Subcutaneous adipose tissue (tissue), 4 donors: ENCODE data around the gene SLC25A21. TPM values are rescaled to one million over a fixed set of nuclear protein-coding genes. Genes with fewer than 3 reads are reported as not detected.

Experiments used
- CTCF ChIP-seq: fragments of 450-650 bp; IDR thresholded peaks from one replicate; pipeline ENCODE4 v1.5.1; 2016; ENCODE audit warnings: low read depth, mild to moderate bottlenecking, control low read depth, antibody characterized with exemption, moderate library complexity
- total RNA-seq, 4 donors: library from RNA; depleted of rRNA; stranded (reverse); fragments of >200 nt; gene quantifications; one replicate each; pipeline ENCODE4 v1.1.0, GENCODE V29; 2016

SLC25A21 gene
- total RNA-seq, 4 donors from 2014 or later: 0.98 to 1.1 TPM; not detected in 2

- TF ChIP-seq CTCF: no peak
These were observed 516.8 kb downstream of the SLC25A21 start for GRCh38 chr14:36655571-36655962.

GRCh38 chr14:36654794-36655381 lies 517.5 kb downstream of the SLC25A21 start:
- TF ChIP-seq CTCF: no peak

GRCh38 chr14:36653962-36654793 lies 518.2 kb downstream of the SLC25A21 start:
- no peak for TF ChIP-seq CTCF

DNA sequence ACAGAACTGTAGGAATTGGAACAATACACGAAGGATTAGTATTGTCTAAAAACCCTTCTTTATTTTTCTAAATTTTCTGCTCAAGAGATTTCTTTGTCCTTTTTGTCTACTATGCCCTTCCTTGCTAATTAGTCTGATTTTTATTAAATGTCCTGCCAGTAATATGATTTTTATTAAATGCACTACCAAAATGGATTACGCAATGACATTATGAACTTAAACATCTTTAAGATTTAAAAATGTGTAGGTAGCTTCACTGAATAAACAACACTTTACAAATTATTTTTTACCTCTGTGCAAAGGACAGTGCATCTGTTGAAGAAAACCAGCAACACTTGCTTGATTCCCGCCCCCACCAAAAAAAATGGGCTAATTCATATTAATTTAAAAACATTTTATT lies 519.0 kb downstream of the SLC25A21 start:
- TF ChIP-seq CTCF: no peak

- TF ChIP-seq CTCF: no peak
These were observed 519.7 kb downstream of the SLC25A21 start for GRCh38 chr14:36652542-36653201.

DNA sequence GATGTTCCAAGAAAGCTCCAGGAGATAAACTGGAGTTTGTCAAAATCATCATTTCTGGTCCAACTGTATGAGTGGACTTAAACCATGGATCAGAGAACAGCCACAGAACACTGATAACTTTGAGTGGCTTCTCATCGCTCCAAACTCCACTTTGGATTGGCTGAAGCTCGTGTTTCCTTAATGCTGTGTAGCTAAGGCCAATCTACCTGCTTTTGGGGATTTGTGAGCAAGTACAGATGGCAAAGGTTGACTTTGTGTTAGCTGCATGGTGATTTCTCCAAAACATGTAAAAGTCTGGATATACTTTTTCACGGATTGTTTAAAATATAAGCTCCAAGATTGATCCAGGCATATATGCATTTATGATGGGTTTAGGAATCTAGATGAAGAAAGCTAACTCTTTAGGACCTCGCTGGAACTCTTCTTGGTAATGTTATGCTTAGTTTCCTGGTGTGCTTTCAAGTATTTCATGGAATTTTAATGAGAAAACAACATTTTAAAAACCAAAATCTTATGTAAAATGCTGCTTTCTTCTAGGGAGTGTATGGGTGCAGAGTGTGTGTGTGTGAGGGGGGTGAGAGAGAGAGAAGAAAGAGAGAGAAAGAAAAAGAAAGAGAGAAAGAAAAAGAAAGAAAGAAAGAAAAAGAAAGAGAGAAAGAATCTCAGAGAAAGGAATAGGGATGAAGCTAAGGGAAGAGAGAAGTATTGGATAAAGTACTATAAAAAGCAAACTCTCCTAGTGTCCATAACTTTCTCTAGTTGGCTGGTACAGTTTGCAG lies 522.3 kb downstream of the SLC25A21 start:
- no peak for TF ChIP-seq CTCF
